ENCODE results near the gene HID1.
"Not testable (repeated sequence)": the region's sequence is repeated elsewhere in the genome, so short reads cannot be mapped to it uniquely, and the experiment has no call there.

The HID1 gene

GRCh38 chr17:74922694-74923537 lies 49.6 kb downstream of the HID1 start, which contains the start of gene USH1G:
USH1G (minus strand) TSS chr17:74923255; CDS start chr17:74923073, 182 bp downstream.
- no peak for DNase-seq (ENCODE audit: low read depth)

- DNase-seq (ENCODE audit: low read depth), result no peak
Observed at GRCh38 chr17:74922172-74922571, 50.4 kb downstream of the HID1 start.

DNA sequence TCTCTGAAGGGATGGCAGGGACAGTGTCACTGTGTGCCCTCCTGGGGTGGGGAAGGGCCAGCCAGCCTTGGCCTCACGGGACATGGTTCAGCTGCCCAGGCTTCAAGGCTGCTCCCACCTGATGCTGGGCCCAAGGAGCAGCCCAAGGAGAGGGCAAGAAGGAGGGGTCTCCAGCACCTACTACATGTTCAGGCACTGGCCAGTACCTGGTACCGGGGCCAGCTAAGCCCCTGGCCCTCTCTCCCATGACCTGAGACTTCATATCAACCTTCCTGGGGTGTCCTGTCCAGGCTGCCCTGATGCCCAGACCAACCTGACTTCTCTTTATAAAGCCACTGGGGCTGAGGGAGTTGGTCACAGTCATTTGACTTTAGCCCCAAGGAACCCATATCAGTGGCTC lies 50.8 kb downstream of the HID1 start:
- DNase-seq (ENCODE audit: low read depth), result no peak

GRCh38 chr17:74921026-74921681 lies 51.4 kb downstream of the HID1 start:
- DNase-seq (ENCODE audit: low read depth), result no peak

DNA sequence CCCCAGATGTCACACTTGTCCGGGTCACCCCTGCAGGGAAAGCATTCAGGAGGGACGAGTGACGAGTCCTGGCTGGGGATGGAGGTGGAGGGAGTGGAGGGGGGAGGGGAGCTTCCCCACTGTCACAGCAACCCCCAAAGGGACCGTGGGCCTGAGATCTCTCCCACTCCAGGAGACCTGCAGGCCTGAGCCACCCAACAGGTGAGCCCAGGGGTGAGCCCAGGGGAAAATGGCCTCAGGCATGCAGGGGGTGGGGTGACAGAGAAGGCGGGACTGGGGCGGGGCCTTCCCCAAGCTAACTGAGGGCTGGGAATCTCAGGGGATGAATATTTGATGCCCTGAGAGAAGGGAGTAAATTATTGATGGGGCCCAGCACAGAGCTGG lies 51.9 kb downstream of the HID1 start:
- DNase-seq (ENCODE audit: low read depth), result no peak

- no peak for DNase-seq (ENCODE audit: low read depth)
Observed at GRCh38 chr17:74920306-74920620, 52.3 kb downstream of the HID1 start.

DNA sequence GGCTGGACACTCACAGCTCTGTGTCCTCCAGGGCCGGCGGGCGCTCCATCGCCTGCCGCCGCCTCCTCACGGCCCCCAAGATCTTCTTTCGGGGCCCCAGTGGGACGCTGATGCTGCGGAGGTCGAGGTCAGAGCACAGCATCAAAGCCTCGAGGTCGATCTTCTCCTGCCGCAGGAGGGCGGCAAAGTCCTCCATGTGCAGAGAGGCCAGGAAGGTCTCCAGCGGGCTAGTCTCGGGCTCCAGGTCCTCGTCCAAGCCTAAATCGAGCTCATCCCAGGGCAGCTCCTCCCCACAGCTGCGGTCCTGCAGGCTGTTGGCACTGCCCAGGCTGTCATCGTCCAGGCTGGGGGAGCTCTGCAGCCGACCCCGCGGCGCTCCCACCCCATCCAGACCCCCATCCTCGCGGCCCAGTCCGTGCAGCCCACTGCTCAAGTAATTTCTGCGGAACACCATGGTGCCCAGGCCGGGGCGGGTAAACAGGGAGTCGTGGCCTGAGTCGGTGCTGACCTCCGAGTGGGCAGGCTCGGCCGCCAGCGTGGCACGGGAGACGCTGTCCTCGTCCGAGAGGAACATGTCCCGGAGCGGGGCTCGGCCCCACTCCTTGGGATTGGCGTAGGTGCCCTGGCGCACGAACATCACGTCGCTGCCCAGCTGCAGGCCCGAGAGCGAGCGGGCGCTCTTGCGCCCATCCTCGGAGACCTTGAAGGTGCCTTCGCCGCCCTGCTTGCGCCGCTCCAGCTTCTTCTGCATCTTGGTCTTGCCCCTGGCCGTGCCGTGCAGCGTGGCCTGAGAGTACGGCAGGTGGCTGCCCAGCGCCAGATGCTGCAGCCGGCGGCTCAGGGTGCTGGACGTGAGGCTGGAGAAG lies 52.9 kb downstream of the HID1 start:
- DNase-seq (ENCODE audit: low read depth), result no peak

- DNase-seq (ENCODE audit: low read depth), result no peak
Observed at GRCh38 chr17:74918906-74919305, 53.7 kb downstream of the HID1 start.

DNA sequence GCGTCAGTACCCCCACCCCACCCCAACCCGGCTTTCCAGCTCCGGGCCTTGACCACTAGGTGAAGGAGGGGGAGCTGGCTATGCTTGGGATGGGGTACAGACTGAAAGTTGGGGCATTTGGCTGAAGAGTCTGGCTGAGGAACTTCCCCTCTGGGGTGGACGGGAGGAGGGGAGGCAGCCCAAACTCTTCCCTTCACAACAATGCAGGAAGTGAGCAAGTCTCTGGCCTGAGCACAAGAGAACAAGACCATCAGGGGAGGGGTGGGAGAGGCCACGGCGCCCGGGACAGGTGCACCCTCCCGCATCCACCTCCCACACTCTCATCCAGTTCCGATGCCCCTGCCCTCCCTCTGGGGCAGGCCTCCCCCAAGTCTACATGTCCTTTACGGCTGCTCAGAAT lies 55.1 kb downstream of the HID1 start:
- no peak for DNase-seq (ENCODE audit: low read depth)

DNA sequence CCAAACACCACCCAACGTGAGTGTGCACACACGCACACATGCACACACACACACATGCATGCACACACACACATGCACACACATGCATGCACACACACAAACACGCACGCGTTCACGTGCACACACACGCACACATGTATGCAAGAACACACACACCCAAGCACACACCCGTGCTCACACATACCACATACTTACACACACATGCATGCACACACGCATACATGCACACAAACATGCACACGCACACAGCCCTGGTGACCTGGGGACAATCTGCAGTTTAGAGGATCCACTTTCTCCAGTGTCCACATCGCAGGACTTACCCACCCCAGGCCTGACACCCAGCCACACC lies 55.7 kb downstream of the HID1 start:
- DNase-seq (ENCODE audit: low read depth), result no peak

DNA sequence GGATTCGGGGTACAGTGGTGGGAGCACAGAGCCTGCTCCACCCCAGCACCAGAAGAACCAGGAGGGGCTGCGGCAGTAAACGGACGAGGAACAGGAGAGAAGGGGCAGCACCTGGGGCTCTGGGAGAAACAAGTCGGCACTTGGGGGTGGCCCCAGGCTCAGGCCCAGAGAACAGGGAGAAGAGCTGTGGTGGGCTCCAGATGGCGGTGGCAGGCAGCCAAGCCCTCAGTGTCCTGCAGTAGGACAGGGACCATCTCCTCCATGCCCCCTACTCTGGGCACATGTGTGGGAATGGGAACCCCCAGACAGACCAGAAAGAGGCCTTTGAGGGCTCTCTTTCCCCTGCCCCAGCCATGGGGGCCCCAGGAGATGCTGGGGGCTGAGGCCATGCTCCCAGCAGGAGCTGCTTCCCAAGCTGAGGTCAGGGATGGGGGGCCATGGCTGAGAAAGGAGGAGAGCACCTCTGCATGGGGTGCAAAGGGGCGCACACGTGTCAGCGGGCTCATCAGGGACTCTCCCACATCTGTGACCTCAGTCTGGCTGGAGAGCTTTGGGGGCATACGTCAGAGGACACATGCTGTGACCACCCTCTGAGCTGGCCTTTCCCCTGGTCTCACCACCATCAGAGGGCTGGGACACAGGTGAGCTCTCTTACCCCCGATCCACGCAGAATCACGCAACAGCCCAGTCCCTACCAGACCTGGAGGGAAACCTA lies 56.3 kb downstream of the HID1 start:
- DNase-seq (ENCODE audit: low read depth), result no peak

GRCh38 chr17:74911423-74911822 lies 61.1 kb downstream of the HID1 start:
- DNase-seq (ENCODE audit: low read depth), result not testable (repeated sequence)

- DNase-seq (ENCODE audit: low read depth), result not testable (repeated sequence)
Observed at GRCh38 chr17:74909097-74909496, 63.5 kb downstream of the HID1 start.

DNA sequence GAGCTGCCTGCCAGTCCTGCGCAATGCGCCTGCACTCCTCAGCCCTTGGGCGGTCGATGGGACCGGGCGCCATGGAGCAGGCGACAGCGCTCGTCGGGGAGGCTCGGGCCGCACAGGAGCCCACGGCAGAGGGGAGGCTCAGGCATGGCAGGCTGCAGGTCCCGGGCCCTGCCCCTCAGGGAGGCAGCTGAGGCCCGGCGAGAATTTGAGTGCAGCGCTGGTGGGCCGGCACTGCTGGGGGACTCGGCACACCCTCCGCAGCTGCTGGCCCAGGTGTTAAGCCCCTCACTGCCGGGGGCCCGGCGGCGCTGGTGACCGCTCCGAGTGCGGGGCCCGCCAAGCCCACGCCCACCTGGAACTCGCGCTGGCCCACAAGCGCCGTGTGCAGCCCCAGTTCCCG lies 65.5 kb downstream of the HID1 start:
- no peak for DNase-seq (ENCODE audit: low read depth)

GRCh38 chr17:74906214-74906793 lies 66.3 kb downstream of the HID1 start:
- not testable (repeated sequence) for DNase-seq (ENCODE audit: low read depth)

DNA sequence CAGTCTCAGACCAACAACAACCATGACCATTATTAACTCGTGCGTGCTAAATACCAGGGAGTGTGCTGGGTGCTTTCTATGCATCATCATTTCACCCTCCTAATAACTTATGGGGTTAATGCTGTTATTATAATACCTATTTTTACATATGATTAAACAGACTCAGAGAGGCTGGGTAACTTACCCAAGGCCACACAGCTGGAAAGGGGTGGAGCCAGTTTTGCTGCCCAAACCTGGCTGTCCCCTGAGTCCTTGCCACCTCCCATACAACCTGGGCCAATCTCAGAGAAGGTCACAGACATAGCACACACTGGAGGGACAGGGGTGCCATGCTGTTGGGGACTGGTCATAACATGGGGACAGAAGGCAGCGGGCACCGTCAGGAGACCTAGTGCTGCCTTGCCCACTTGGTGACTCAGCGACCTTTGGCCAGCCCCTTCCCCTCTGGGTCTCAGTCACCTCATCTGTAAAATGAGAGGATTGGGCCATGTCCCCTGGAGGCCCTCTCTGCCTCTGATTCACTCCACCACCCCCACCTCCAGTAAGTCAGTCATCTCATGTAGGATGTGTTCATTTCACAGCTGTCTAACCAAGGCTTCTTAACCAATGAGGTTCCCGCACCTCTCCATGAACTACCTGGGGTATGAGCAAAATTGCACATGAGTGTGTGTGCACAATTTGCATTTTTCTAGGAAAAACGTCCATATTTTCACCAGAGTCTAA lies 67.7 kb downstream of the HID1 start:
- no peak for DNase-seq (ENCODE audit: low read depth)

GRCh38 chr17:74903671-74904070 lies 68.9 kb downstream of the HID1 start:
- DNase-seq (ENCODE audit: low read depth), result no peak

- DNase-seq (ENCODE audit: low read depth), result no peak
Observed at GRCh38 chr17:74903034-74903433, 69.5 kb downstream of the HID1 start.

- no peak for DNase-seq (ENCODE audit: low read depth)
Observed at GRCh38 chr17:74901353-74902135, 71.0 kb downstream of the HID1 start.
